Panc1 (cell line): Measurements from ENCODE around the gene DGAT2L6. TPM values are rescaled to one million over a fixed set of nuclear protein-coding genes. Genes with fewer than 3 reads are reported as not detected.

Source experiments
- ATAC-seq: fragments of 200-7000 bp; cut with Tn5 transposase; 2 replicates; pipeline ENCODE4 v1.9.1; 2020; ENCODE audit warnings: mild to moderate bottlenecking, moderate library complexity
- BruUV-seq: library from RNA; stranded (reverse); fragments of 400-500 nt; replicated peaks from 2 replicates; lab custom pipeline; 2021; lab: Mats Ljungman, UMichigan
- CTCF ChIA-PET: fragments of 300-600 bp; sonication (Branson Sonifier 250); formaldehyde crosslinking; loops from one replicate; lab custom pipeline; 2022; ENCODE audit warnings: antibody characterized with exemption; lab: Charles Lee
- POLR2A ChIA-PET: fragments of 300-600 bp; sonication (Branson Sonifier 250); formaldehyde crosslinking; loops from one replicate; lab custom pipeline; 2022; ENCODE audit warnings: antibody characterized with exemption; lab: Charles Lee
- DNase-seq: peaks from one replicate; pipeline ENCODE4 v3.0.0-alpha.2; 2010; ENCODE audit warnings: low read depth, low spot score
- H3K27ac ChIP-seq: 2 replicates; pipeline ENCODE4 v1.5.1; 2011; ENCODE audit warnings: mild to moderate bottlenecking, low read length, inconsistent platforms
- H3K27me3 ChIP-seq: fragments of 200-500 bp; sonication (Bioruptor generic); 2 replicates; pipeline ENCODE4 v1.6.0; 2014; ENCODE audit warnings: low read length, inconsistent platforms; ENCODE audit not compliant: control insufficient read depth, insufficient read depth
- H3K36me3 ChIP-seq: fragments of 200-500 bp; sonication (Bioruptor generic); 2 replicates; pipeline ENCODE4 v1.5.1; 2014; ENCODE audit warnings: inconsistent platforms, mild to moderate bottlenecking, low read length, moderate library complexity; ENCODE audit not compliant: control insufficient read depth, insufficient read depth
- H3K4me1 ChIP-seq: 2 replicates; pipeline ENCODE4 v1.5.1; 2011; ENCODE audit warnings: inconsistent platforms, mild to moderate bottlenecking, low read length, moderate library complexity; ENCODE audit not compliant: control insufficient read depth, insufficient read depth
- H3K4me3 ChIP-seq, 2 experiments: 2 replicates each; pipeline ENCODE4 v1.5.1; 2011 to 2012; ENCODE audit warnings: low read depth in 2 of 2, low read length in 2 of 2, mild to moderate bottlenecking in 2 of 2, inconsistent platforms in 1 of 2, moderate library complexity in 1 of 2
- H3K9me3 ChIP-seq: fragments of 200-500 bp; sonication (Bioruptor generic); 2 replicates; pipeline ENCODE4 v1.5.1; 2014; ENCODE audit warnings: low read depth, mild to moderate bottlenecking, inconsistent platforms, low read length, moderate library complexity; ENCODE audit not compliant: control insufficient read depth, insufficient read depth
- CTCF ChIP-seq: fragments of 450-650 bp; IDR thresholded peaks from 2 replicates; pipeline ENCODE4 v1.5.1; 2017; ENCODE audit warnings: mild to moderate bottlenecking
- POLR2AphosphoS5 ChIP-seq: IDR thresholded peaks from 2 replicates; pipeline ENCODE4 v1.6.1; 2012; ENCODE audit warnings: mild to moderate bottlenecking, low read depth, low read length, moderate library complexity
- SIN3A ChIP-seq: IDR thresholded peaks from 2 replicates; pipeline ENCODE4 v1.6.1; 2012; ENCODE audit warnings: low read depth, mild to moderate bottlenecking, low read length, moderate library complexity, borderline replicate concordance; ENCODE audit not compliant: insufficient read depth
- TCF7L2 ChIP-seq: IDR thresholded peaks from 2 replicates; pipeline ENCODE4 v1.6.1; 2011; ENCODE audit warnings: mild to moderate bottlenecking, low read depth, low read length, inconsistent platforms
- in situ Hi-C: cut with HindIII; loops from 2 replicates; pipeline ENCODE4 v1.10.0; 2016; ENCODE audit warnings: low sequenced_read_pairs, low pct_unique_long_range_greater_than_20kb
- intact Hi-C: fragments of 100-400 bp; cut with micrococcal nuclease; formaldehyde crosslinking; loops from one replicate; pipeline ENCODE4 v1.10.0; 2022; ENCODE audit not compliant: unreplicated experiment
- total RNA-seq: library from RNA; stranded (reverse); gene quantifications from one replicate; pipeline ENCODE4 v1.2.1, GENCODE V29; 2021; ENCODE audit not compliant: unreplicated experiment
- TF ChIP-seq, protein P1 (sequence below), 2 experiments: IDR thresholded peaks; 2 replicates each; pipeline ENCODE4 v1.6.1; 2011 to 2012; ENCODE audit warnings: low read depth in 2 of 2, control low read depth in 1 of 2, low read length in 1 of 2, mild to moderate bottlenecking in 1 of 2, moderate library complexity in 1 of 2; ENCODE audit not compliant: insufficient read depth in 1 of 2

The DGAT2L6 gene
- total RNA-seq, 1 experiment from 2014 or later, result not detected

DNA sequence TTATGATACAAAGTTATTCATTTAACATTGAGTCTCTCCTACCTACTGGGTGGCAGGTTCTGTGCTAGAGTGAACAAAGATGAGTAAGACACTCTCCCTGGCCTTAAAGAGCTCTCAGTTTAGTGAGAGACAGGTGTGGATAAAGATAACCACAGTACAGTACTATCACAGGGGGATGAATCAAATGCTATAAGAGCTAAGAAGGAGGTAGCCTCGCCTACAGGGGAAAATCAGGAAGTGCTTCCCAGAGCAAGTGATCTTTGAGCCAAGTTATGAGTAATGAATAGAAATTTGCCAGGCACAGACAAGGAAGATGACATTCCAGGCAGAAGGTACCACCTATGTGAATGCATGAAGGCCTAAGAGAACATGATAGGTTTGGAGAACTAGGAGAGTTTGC, 47.5 kb upstream of the DGAT2L6 start:
- CTCF ChIA-PET, result interaction anchor here (0.6 kb wide), 1 partner anchor 89 kb away, joined by 3 read pairs; no protein-coding TSS in a partner anchor
- BruUV-seq, result no TSS peak
- H3K36me3 ChIP-seq, result no peaks in the 10 kb centered on the region
- no peaks in the 10 kb centered on the region for H3K27me3 ChIP-seq
- no peaks in the 10 kb centered on the region for H3K9me3 ChIP-seq
- ATAC-seq (no peak), DNase-seq (no peak)
- intact Hi-C loops (no loop called here), in situ Hi-C loops (no loop called here)
- H3K4me1 ChIP-seq, result peaks cover 3% of the 10 kb centered on the region; the same call in 1 of the 2 replicates
- TF ChIP-seq, protein P1, sequence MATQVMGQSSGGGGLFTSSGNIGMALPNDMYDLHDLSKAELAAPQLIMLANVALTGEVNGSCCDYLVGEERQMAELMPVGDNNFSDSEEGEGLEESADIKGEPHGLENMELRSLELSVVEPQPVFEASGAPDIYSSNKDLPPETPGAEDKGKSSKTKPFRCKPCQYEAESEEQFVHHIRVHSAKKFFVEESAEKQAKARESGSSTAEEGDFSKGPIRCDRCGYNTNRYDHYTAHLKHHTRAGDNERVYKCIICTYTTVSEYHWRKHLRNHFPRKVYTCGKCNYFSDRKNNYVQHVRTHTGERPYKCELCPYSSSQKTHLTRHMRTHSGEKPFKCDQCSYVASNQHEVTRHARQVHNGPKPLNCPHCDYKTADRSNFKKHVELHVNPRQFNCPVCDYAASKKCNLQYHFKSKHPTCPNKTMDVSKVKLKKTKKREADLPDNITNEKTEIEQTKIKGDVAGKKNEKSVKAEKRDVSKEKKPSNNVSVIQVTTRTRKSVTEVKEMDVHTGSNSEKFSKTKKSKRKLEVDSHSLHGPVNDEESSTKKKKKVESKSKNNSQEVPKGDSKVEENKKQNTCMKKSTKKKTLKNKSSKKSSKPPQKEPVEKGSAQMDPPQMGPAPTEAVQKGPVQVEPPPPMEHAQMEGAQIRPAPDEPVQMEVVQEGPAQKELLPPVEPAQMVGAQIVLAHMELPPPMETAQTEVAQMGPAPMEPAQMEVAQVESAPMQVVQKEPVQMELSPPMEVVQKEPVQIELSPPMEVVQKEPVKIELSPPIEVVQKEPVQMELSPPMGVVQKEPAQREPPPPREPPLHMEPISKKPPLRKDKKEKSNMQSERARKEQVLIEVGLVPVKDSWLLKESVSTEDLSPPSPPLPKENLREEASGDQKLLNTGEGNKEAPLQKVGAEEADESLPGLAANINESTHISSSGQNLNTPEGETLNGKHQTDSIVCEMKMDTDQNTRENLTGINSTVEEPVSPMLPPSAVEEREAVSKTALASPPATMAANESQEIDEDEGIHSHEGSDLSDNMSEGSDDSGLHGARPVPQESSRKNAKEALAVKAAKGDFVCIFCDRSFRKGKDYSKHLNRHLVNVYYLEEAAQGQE (IDR thresholded peaks at IDR 0.05; ENCODE audit: insufficient read depth in 1 of 2, low read depth in 2 of 2, low read length in 1 of 2), result no peak
- TF ChIP-seq TCF7L2, result no peak
- no peak for TF ChIP-seq SIN3A
- TF ChIP-seq CTCF, result no peak
- TF ChIP-seq POLR2AphosphoS5, result no peak
- no peak overlapping the region for H3K4me3 ChIP-seq
- POLR2A ChIA-PET, result no interaction called here
- H3K27ac ChIP-seq, result no peak overlapping the region

DNA sequence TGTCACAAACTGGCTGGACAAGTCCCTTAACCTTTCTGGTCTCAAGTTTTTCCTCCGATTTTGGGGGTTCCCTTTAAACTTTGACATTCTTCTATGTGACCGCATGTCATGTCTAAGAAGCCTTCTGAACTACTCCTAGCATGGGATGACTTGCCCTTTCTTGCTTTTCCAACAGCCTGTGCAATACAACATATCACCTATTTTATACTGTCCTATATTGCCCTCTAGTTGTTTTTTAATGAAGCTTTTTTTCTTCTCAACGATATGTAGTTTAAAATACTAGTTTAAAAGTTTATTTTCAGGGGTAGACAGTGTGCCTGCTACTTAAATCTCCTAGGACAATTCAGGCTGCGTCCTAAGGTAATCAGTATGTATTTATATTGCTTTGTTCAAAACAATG, 45.1 kb upstream of the DGAT2L6 start:
- H3K9me3 ChIP-seq, result no peaks in the 10 kb centered on the region
- H3K4me1 ChIP-seq, result peaks cover 8% of the 10 kb centered on the region
- TF ChIP-seq SIN3A (no peak), TCF7L2 (no peak), CTCF (0 out of 2 replicates have a peak, but pooled peaks have one; percentile 7), POLR2AphosphoS5 (no peak)
- TF ChIP-seq, protein P1 (IDR thresholded peaks at IDR 0.05; ENCODE audit: insufficient read depth in 1 of 2, low read depth in 2 of 2, low read length in 1 of 2), result no peak
- DNase-seq (no peak), ATAC-seq (no peak)
- in situ Hi-C loops, result no loop called here
- no peak overlapping the region for H3K4me3 ChIP-seq
- no peaks in the 10 kb centered on the region; the same call in 1 of the 2 replicates for H3K36me3 ChIP-seq
- CTCF ChIA-PET, result interaction anchor here (0.6 kb wide), 1 partner anchor 1091 kb away, joined by 3 read pairs; no protein-coding TSS in a partner anchor
- H3K27me3 ChIP-seq, result no peaks in the 10 kb centered on the region
- BruUV-seq, result no TSS peak
- POLR2A ChIA-PET, result no interaction called here
- intact Hi-C loops, result no loop called here
- H3K27ac ChIP-seq, result no peak overlapping the region
